ENCODE measurements around the gene G6PD. TPM values are rescaled to one million over a fixed set of nuclear protein-coding genes. Genes with fewer than 3 reads are reported as not detected.

G6PD gene
- total RNA-seq, 1 experiment from 2014 or later: 68.7 TPM

- Histone ChIP-seq H3K4me1 (ENCODE audit: insufficient read depth, low read length) (no peaks in the 10 kb centered on the region), H3K23ac (ENCODE audit: insufficient read length, low read depth, low read length) (no peak overlapping the region), H3K18ac (ENCODE audit: insufficient read length, low read depth, low read length) (no peak overlapping the region), H2BK120ac (ENCODE audit: low read depth, low read length, poor library complexity, severe bottlenecking) (no peak overlapping the region), H2BK12ac (ENCODE audit: insufficient read length, low read depth, low read length) (no peak overlapping the region), H2AFZ (ENCODE audit: low read length) (no peak overlapping the region), H3K79me1 (ENCODE audit: insufficient read depth, low read depth, low read length, poor library complexity, severe bottlenecking) (no peaks in the 10 kb centered on the region), H3T11ph (ENCODE audit: low read length) (no peak overlapping the region), H3K9me3 (ENCODE audit: control insufficient read depth, low read depth, low read length) (peaks cover 8% of the 10 kb centered on the region), H3K23me2 (ENCODE audit: insufficient read length, low read depth, low read length, poor library complexity, severe bottlenecking) (no peaks in the 10 kb centered on the region), H3K27ac (ENCODE audit: insufficient read length, low read depth, low read length) (no peak overlapping the region), H4K5ac (ENCODE audit: insufficient read length, low read depth, low read length) (no peak overlapping the region), H3K56ac (ENCODE audit: insufficient read length, low read depth, low read length) (no peak overlapping the region), H2BK5ac (ENCODE audit: insufficient read length, low read length) (no peak overlapping the region), H2BK20ac (ENCODE audit: low read depth, low read length, poor library complexity, severe bottlenecking) (no peak overlapping the region), H2BK15ac (ENCODE audit: low read depth, low read length) (no peak overlapping the region), H4K8ac (replicated peaks; ENCODE audit: insufficient read length, low read depth, low read length) (no peak overlapping the region), H3K14ac (ENCODE audit: insufficient read depth, low read length) (no peak overlapping the region), H3K27me3 (ENCODE audit: insufficient read depth, low read length) (no peaks in the 10 kb centered on the region), H2AK5ac (ENCODE audit: insufficient read length, low read length) (no peak overlapping the region), H4K91ac (ENCODE audit: insufficient read length, low read depth, low read length) (no peak overlapping the region), H4K20me1 (ENCODE audit: control insufficient read depth, insufficient read depth, insufficient read length) (no peaks in the 10 kb centered on the region), H3K4me2 (ENCODE audit: insufficient read depth, insufficient read length, low read length) (no peak overlapping the region), H3K79me2 (ENCODE audit: insufficient read depth, low read length) (no peaks in the 10 kb centered on the region), H3K4ac (ENCODE audit: low read depth, low read length) (no peak overlapping the region), H3K9ac (ENCODE audit: extremely low read depth, insufficient read length, low read length) (no peak overlapping the region)
- WGBS (ENCODE audit: extremely low coverage, insufficient read length, low lambda C conversion rate): no CpG with 5 or more reads among the region's 3 CpGs
- Mint-ChIP-seq H3K4me3 (no peak overlapping the region), H3K27ac (no peak overlapping the region), H3K27me3 (ENCODE audit: low read depth) (peaks cover 2% of the 10 kb centered on the region; the same call in 1 of the 2 replicates), H3K36me3 (ENCODE audit: insufficient read depth in 1 of 3, low read depth in 3 of 3) (peaks cover 11 to 22% (median 20%) of the 10 kb centered on the region in 3 experiments), H3K4me1 (no peaks in the 10 kb centered on the region), H3K9me3 (peaks cover 56 to 61% of the 10 kb centered on the region in 2 experiments)
- DNase-seq: no peak
- TF ChIP-seq CTCF (conservative IDR thresholded peaks at IDR 0.05): no peak
Observed at GRCh38 chrX:154502989-154503388, 43.7 kb downstream of the G6PD start.

Measured in H9 (cell line).